ENCODE measurements around the gene CECR2.

Gene CECR2

GRCh38 chr22:17576470-17576869, 207.2 kb downstream of the CECR2 start:
- peak; percentile 74 for DNase-seq

- peak; percentile 57 for DNase-seq
Observed at GRCh38 chr22:17578136-17578754, 209.0 kb downstream of the CECR2 start.

- no peak for DNase-seq
Observed at GRCh38 chr22:17579535-17579981, 210.3 kb downstream of the CECR2 start.

- DNase-seq, result no peak
Observed at GRCh38 chr22:17580441-17581031, 211.3 kb downstream of the CECR2 start.

- no peak for DNase-seq
Observed at GRCh38 chr22:17581056-17581455, 211.8 kb downstream of the CECR2 start.

GRCh38 chr22:17581631-17582030, 212.4 kb downstream of the CECR2 start:
- DNase-seq, result no peak

GRCh38 chr22:17583151-17583550, 213.9 kb downstream of the CECR2 start:
- DNase-seq, result no peak

- DNase-seq, result no peak
Observed at GRCh38 chr22:17586831-17587440, 217.7 kb downstream of the CECR2 start.

GRCh38 chr22:17587629-17588028, 218.4 kb downstream of the CECR2 start:
- DNase-seq, result no peak

GRCh38 chr22:17588606-17589005, 219.3 kb downstream of the CECR2 start:
- DNase-seq, result no peak

GRCh38 chr22:17589810-17590375, 220.6 kb downstream of the CECR2 start:
- DNase-seq, result no peak

GRCh38 chr22:17590586-17590985, 221.3 kb downstream of the CECR2 start:
- DNase-seq, result no peak

GRCh38 chr22:17592201-17592600, 222.9 kb downstream of the CECR2 start:
- no peak for DNase-seq

GRCh38 chr22:17596226-17596625, 227.0 kb downstream of the CECR2 start:
- no peak for DNase-seq

GRCh38 chr22:17597217-17597616, 228.0 kb downstream of the CECR2 start:
- peak; percentile 32 for DNase-seq

GRCh38 chr22:17598318-17598717, 229.1 kb downstream of the CECR2 start:
- no peak for DNase-seq

- DNase-seq, result no peak
Observed at GRCh38 chr22:17601031-17601430, 231.8 kb downstream of the CECR2 start.

GRCh38 chr22:17603668-17604067, 234.4 kb downstream of the CECR2 start:
- DNase-seq, result no peak

- DNase-seq, result peak; percentile 24
Observed at GRCh38 chr22:17606496-17606895, 237.2 kb downstream of the CECR2 start.
